GM19025 (cell line): Measurements from ENCODE around the gene TOP3B.

Experiments used
- ATAC-seq: cut with Tn5 transposase; IDR thresholded peaks from one replicate; pipeline ENCODE4 v1.9.1; 2021; ENCODE audit warnings: mild to moderate bottlenecking, low read depth, moderate library complexity; ENCODE audit not compliant: unreplicated experiment

TOP3B gene

GRCh38 chr22:21982338-21982965 is at the start of gene TOP3B:
Gene TOP3B, minus strand, starts transcription at chr22:21982787. Its CDS starts 7,078 bp downstream, at chr22:21975709.
- ATAC-seq = peak; percentile 69

- no peak for ATAC-seq
Observed at GRCh38 chr22:22031183-22031945, 48.8 kb upstream of the TOP3B start.

DNA sequence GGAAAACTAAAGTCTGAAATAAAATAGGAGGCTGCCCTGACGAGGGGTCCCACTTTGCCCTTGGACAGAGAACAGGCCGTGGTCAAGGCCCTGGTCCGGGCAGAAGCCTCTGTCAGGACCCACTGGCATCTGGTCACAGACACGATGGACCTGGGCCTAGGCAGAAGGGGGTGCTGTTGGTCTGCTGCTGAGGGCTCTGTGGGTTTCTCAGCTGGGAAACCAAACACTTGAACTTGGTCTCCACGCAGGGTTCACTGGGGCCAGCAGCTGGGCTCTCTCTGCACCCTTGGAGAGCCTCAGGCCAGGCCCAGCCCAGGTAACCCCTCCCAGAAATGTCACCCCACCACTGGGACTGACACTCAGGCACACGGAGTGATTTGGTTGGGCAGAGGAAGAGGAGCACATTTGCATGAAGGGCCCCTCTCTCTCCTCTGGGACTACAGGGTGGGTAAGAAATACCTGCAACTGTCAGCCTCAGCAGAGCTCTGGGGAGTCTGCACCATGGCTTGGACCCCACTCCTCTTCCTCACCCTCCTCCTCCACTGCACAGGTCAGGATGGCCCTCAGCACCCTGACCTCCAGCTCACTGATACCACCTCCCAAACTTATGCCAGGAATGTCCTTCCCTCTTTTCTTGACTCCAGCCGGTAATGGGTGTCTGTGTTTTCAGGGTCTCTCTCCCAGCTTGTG is 48.1 kb upstream of the TOP3B start:
- peak; percentile 43 for ATAC-seq

DNA sequence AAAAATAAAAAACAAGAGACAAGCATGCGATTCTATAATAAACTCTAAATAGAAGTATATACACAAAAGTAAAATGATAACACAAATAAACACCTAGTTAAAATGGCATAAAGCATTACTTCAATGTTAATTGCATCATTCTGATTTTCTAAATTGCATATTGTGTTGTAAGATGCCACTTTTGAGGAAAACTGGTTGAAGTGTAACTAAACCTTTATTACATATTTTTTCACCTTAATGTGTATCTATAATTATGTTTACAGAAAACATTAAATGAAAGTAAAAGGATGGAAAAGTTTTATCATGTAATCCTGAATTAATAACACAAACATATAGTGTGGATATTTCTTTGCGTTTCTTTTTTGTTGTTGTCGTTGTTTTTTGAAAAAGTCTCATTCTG is 45.4 kb upstream of the TOP3B start:
- ATAC-seq = no peak

- no peak for ATAC-seq
Observed at GRCh38 chr22:22026157-22026831, 43.7 kb upstream of the TOP3B start.

DNA sequence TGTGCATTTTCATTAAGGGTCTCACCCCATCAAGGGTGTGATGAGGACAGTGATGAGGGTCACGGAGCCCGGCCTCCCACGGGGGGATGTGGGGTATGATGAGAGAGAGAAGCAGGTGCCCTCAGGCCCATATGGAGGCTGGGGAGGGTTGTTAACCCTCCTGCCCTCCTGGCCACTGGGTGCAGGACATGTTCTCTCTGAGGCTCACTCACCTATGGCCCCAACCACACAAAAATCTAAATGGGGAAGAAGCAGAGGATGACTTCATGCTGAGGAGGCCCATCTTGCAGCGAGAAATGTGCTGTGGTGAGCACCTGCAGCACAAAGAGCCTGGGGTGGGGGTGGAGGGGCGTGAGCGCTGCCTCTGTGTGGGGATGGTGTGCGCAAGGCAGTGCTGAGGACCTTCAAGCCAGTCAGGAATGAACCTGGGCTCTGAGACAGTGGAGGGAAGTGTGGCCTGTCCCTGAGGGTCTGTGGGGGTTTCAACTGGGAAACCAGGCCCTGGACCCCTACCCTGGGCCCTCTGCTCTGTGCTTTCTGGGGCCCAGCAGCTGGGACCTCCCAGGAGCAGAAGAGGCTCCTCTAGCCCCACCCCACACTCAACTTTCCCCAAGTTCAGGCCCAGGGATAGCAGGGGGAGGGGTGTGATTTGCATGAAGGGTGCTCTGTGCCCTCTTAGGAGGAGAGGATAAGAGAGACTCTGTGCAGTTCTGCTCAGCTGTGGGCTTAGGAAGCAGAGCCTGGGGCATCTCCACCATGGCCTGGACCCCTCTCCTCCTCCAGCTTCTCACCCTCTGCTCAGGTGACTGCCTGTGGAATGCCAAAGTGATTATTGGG is 43.0 kb upstream of the TOP3B start:
- no peak for ATAC-seq

GRCh38 chr22:22024440-22024839 is 41.9 kb upstream of the TOP3B start:
- no peak for ATAC-seq

DNA sequence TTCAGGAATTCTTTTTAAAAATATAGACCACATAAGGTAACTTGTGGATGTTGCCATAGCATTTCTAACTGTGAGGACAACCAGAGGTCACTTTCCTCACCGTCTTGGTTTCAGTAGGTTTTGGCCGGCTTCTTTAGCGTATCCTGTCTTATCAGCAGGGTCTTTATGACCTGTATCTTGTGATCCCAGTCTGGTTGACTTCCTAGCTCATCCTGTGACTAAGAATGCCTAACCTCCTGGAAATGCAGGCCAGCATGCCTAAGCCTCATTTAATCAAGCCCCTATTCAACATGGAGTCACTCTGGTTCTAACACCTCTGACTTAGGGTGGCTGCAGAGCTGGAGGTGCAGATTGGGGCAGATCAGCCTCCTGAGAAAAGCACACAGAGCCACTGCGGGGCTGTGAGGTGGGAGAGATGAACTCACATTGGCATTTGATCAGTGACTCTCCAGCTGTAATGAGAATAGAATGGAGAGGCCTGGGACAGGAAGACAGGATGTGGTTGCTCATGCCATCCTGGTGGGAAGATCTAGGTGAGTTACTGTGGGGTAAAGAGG is 41.1 kb upstream of the TOP3B start:
- no peak for ATAC-seq

GRCh38 chr22:22022947-22023534 is 40.5 kb upstream of the TOP3B start:
- ATAC-seq = no peak

- no peak for ATAC-seq
Observed at GRCh38 chr22:22022255-22022840, 39.8 kb upstream of the TOP3B start.

GRCh38 chr22:22021162-22021750 is 38.7 kb upstream of the TOP3B start:
- ATAC-seq = no peak

DNA sequence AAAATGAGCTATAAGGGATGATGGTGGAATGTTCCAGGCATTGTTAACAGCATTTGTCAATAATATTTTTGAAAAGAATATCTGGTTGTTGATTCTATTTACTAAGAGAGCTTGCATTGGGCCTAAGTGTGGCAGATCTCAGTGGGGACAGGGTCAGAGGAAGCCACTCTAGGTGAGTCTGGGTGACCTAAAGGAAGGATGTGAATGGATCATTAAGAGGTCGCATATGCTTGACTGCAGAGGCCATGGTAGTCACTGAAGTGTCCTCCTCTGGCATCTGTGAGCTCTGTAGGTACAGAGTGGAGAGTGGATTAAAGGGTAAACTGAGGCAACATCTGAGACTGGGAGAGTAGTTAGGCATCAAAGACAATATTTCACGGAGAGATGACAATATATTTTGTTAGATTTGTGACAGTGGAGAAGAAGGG is 37.9 kb upstream of the TOP3B start:
- ATAC-seq = no peak

DNA sequence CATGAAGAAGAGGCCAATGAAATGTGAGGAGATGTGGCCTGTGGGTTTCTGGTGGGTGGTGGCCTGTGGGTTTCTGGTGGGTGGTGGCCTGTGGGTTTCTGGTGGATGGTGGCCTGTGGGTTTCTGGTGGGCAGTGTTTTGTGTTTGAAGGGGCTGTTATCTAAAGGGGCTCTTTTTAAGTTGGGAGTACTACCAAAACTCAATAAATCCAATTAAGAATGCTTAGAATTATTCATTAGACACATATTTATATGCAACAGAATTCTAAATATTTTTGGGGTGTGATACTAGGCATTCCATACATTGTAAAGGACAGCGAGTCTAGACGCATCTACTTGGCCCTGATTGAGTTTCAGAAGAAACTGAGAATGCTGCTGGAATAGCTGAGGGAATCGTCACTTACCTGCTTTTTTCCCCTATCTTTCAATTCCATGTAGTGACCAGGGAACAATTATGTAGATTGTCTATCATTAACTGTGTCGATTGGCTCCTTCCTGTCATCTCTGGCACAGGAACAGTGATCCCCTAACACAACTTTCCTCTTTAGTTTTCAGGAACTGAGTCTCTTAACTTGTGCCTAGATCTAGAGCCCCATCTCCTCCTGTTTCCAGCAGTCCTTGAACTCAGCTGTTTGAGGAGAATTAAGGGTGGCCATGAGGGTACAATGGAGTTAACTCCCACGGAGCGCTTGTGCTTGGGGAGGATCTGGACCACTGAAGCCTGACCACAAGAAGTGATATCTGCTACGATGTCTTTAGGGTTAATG is 37.3 kb upstream of the TOP3B start:
- no peak for ATAC-seq

DNA sequence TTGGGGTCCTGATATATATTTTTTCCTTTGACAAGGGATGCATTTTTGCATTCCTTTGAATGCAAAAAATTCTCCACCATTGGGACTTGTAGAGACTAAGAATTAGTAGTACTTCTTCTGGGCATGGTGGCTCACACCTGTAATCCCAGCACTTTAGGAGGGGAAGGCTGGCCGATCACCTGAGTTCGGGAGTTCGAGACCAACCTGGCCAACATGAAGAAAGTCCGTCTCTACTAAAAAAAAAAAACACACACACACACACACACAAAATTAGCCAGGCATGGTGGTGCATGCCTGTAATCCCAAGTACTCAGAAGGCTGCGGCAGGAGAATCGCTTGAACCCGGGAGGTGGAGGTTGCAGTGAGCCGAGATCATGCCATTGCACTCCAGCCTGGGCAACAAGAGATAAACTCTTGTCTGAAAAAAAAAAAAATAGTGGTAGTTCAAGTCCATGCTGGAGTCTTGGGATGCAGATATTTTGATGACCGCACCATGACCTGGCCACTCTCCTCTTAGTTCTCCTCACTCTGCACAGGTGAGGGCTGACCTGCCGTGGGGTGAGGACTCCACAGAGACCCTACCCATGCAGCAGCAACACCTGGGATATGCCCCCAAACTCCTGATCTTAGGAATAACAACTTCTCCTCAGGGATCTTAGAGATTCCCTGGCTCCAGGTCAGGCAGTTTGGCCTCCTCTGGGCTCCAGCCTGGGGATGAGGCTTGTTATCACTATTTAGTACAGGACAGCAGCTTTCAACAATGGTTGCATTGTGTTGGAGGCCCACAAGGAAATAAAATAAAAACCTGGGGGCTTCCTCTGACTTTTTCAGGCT is 36.5 kb upstream of the TOP3B start:
- ATAC-seq = no peak

GRCh38 chr22:22015631-22016030 is 33.0 kb upstream of the TOP3B start:
- ATAC-seq = no peak

DNA sequence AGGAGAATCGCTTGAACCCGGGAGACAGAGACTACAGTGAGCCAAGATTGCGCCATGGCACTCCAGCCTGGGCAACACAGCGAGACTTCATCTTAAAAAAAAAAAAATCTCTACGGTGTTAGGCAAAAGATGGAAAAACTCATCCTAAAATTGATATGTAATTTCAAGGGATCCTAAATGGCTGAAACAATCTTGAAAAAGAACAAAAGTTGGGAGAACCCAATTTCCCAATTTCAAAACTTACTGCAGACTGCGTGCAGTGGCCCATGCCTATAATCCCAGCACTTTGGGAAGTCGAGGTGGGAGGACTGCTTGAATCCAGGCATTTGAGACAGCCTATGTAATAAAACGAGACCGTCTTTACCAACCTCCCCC is 31.7 kb upstream of the TOP3B start:
- ATAC-seq = no peak
